DOHH2 (cell line): ENCODE data around the gene RAB22A.
"Not testable (repeated sequence)": the region's sequence is repeated elsewhere in the genome, so short reads cannot be mapped to it uniquely, and the experiment has no call there.

Source experiments
- H3F3A ChIP-seq: fragments of 200-600 bp; sonication (generic), shearing (Covaris generic); 2 replicates; pipeline ENCODE4 v1.6.0; 2016; ENCODE audit warnings: antibody characterized with exemption, mild to moderate bottlenecking; ENCODE audit not compliant: control insufficient read depth, insufficient read depth
- H3K27ac ChIP-seq: fragments of 200-600 bp; sonication (generic); 2 replicates; pipeline ENCODE4 v1.5.1; 2014; ENCODE audit warnings: low read depth, mild to moderate bottlenecking, low read length, moderate library complexity
- H3K27me3 ChIP-seq: fragments of 200-600 bp; sonication (generic); 2 replicates; pipeline ENCODE4 v1.6.1; 2014; ENCODE audit warnings: mild to moderate bottlenecking, low read length, mixed read lengths; ENCODE audit not compliant: control insufficient read depth
- H3K36me3 ChIP-seq: fragments of 200-600 bp; sonication (generic); 2 replicates; pipeline ENCODE4 v1.6.1; 2014; ENCODE audit warnings: mild to moderate bottlenecking, low read length, moderate library complexity, mixed read lengths; ENCODE audit not compliant: control insufficient read depth
- H3K4me1 ChIP-seq: fragments of 200-600 bp; sonication (generic); 2 replicates; pipeline ENCODE4 v1.6.1; 2014; ENCODE audit warnings: mild to moderate bottlenecking, low read length, mixed read lengths; ENCODE audit not compliant: control insufficient read depth
- H3K4me2 ChIP-seq: fragments of 200-600 bp; sonication (generic); 2 replicates; pipeline ENCODE4 v1.6.0; 2014; ENCODE audit warnings: mild to moderate bottlenecking, low read length, moderate library complexity
- H3K4me3 ChIP-seq: fragments of 200-600 bp; sonication (generic); 2 replicates; pipeline ENCODE4 v1.5.1; 2014; ENCODE audit warnings: mild to moderate bottlenecking, low read length, mixed read lengths
- H3K79me2 ChIP-seq: fragments of 200-600 bp; sonication (generic); 2 replicates; pipeline ENCODE4 v1.6.1; 2014; ENCODE audit warnings: mild to moderate bottlenecking, low read length, mixed read lengths; ENCODE audit not compliant: control insufficient read depth
- H3K9me2 ChIP-seq: fragments of 200-600 bp; sonication (generic); replicated peaks from 2 replicates; pipeline ENCODE4 v1.6.1; 2014; ENCODE audit warnings: mild to moderate bottlenecking, low read length, mixed read lengths; ENCODE audit not compliant: control insufficient read depth
- H3K9me3 ChIP-seq: fragments of 200-600 bp; sonication (generic); 2 replicates; pipeline ENCODE4 v1.6.1; 2014; ENCODE audit warnings: antibody characterized with exemption, low read length, mixed read lengths; ENCODE audit not compliant: control insufficient read depth, insufficient read depth
- H4K20me1 ChIP-seq: fragments of 200-600 bp; sonication (generic); 2 replicates; pipeline ENCODE4 v1.6.0; 2014; ENCODE audit warnings: low read depth, mild to moderate bottlenecking, antibody characterized with exemption, low read length, moderate library complexity; ENCODE audit not compliant: control insufficient read depth, insufficient read depth
- CTCF ChIP-seq: fragments of 200-600 bp; sonication (generic); IDR thresholded peaks from one replicate; pipeline ENCODE4 v1.5.1; 2014; ENCODE audit warnings: antibody characterized with exemption, mild to moderate bottlenecking, low read depth, low read length; ENCODE audit not compliant: poor library complexity, severe bottlenecking
- EZH2phosphoT487 ChIP-seq: fragments of 200-600 bp; sonication (generic); IDR thresholded peaks from 2 replicates; pipeline ENCODE4 v1.6.1; 2017; ENCODE audit warnings: borderline replicate concordance, mild to moderate bottlenecking, antibody characterized with exemption, low read length, moderate library complexity, mixed read lengths

RAB22A gene

GRCh38 chr20:58366866-58367265 lies 57.4 kb downstream of the RAB22A start:
- Histone ChIP-seq H3K4me1 (no peaks in the 10 kb centered on the region), H3K79me2 (no peaks in the 10 kb centered on the region), H3K27ac (no peak overlapping the region), H3K9me2 (no peaks in the 10 kb centered on the region), H3K4me2 (no peak overlapping the region), H3K9me3 (no peaks in the 10 kb centered on the region), H3F3A (no peaks in the 10 kb centered on the region), H3K27me3 (no peaks in the 10 kb centered on the region), H4K20me1 (no peaks in the 10 kb centered on the region), H3K4me3 (no peak overlapping the region), H3K36me3 (peaks cover 2% of the 10 kb centered on the region; the same call in 1 of the 2 replicates)
- TF ChIP-seq CTCF (no peak), EZH2phosphoT487 (no peak)

GRCh38 chr20:58372806-58373205 lies 63.3 kb downstream of the RAB22A start:
- H3K4me3 ChIP-seq: no peak overlapping the region
- no peaks in the 10 kb centered on the region for H3K36me3 ChIP-seq
- no peak overlapping the region for H3K27ac ChIP-seq
- no peaks in the 10 kb centered on the region for H3K4me1 ChIP-seq
- H3K9me3 ChIP-seq: no peaks in the 10 kb centered on the region
- no peaks in the 10 kb centered on the region for H3F3A ChIP-seq
- no peaks in the 10 kb centered on the region for H3K9me2 ChIP-seq
- no peaks in the 10 kb centered on the region for H3K79me2 ChIP-seq
- TF ChIP-seq EZH2phosphoT487 (no peak), CTCF (no peak)
- H3K4me2 ChIP-seq: no peak overlapping the region
- H3K27me3 ChIP-seq: no peaks in the 10 kb centered on the region
- H4K20me1 ChIP-seq: no peaks in the 10 kb centered on the region

GRCh38 chr20:58373296-58373695 lies 63.8 kb downstream of the RAB22A start:
- not testable (repeated sequence) for H3K27ac ChIP-seq, H3K79me2 ChIP-seq

GRCh38 chr20:58374027-58374850 lies 64.7 kb downstream of the RAB22A start:
- Histone ChIP-seq H4K20me1 (no peaks in the 10 kb centered on the region), H3K36me3 (no peaks in the 10 kb centered on the region), H3F3A (no peaks in the 10 kb centered on the region), H3K4me1 (no peaks in the 10 kb centered on the region), H3K79me2 (no peaks in the 10 kb centered on the region), H3K27ac (no peak overlapping the region), H3K4me2 (no peak overlapping the region), H3K9me3 (no peaks in the 10 kb centered on the region), H3K4me3 (no peak overlapping the region), H3K9me2 (no peaks in the 10 kb centered on the region), H3K27me3 (no peaks in the 10 kb centered on the region)
- TF ChIP-seq EZH2phosphoT487: no peak

More at GRCh38 chr20:58373296-58373695, 63.8 kb downstream of the RAB22A start:
- not testable (repeated sequence) for H3F3A ChIP-seq, H3K4me1 ChIP-seq, H3K9me3 ChIP-seq, H3K9me2 ChIP-seq, H3K4me2 ChIP-seq, H3K36me3 ChIP-seq, H3K27me3 ChIP-seq, H3K4me3 ChIP-seq, H4K20me1 ChIP-seq
